Measurements from ENCODE around the gene RNASE13.

The RNASE13 gene

GRCh38 chr14:21034707-21035106 lies at the start of gene RNASE13:
Gene RNASE13 (minus strand): TSS chr14:21034807. CDS start chr14:21034288, 519 bp downstream.
- H3K36me3 ChIP-seq (ENCODE audit: insufficient read depth): no peaks in the 10 kb centered on the region
- H2AFZ ChIP-seq (ENCODE audit: low read depth): no peak within 1 kb of the TSS
- H3K4me1 ChIP-seq (ENCODE audit: low read depth, poor library complexity, severe bottlenecking): no peaks in the 10 kb centered on the region
- H3K27ac ChIP-seq: no peak within 1 kb of the TSS
- H3K9ac ChIP-seq: no peak within 1 kb of the TSS
- TF ChIP-seq, protein P1, sequence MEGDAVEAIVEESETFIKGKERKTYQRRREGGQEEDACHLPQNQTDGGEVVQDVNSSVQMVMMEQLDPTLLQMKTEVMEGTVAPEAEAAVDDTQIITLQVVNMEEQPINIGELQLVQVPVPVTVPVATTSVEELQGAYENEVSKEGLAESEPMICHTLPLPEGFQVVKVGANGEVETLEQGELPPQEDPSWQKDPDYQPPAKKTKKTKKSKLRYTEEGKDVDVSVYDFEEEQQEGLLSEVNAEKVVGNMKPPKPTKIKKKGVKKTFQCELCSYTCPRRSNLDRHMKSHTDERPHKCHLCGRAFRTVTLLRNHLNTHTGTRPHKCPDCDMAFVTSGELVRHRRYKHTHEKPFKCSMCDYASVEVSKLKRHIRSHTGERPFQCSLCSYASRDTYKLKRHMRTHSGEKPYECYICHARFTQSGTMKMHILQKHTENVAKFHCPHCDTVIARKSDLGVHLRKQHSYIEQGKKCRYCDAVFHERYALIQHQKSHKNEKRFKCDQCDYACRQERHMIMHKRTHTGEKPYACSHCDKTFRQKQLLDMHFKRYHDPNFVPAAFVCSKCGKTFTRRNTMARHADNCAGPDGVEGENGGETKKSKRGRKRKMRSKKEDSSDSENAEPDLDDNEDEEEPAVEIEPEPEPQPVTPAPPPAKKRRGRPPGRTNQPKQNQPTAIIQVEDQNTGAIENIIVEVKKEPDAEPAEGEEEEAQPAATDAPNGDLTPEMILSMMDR (conservative IDR thresholded peaks at IDR 0.05; ENCODE audit: low read depth, low read length): no peak
- H3K79me2 ChIP-seq (ENCODE audit: insufficient read depth, low read depth): no peaks in the 10 kb centered on the region
- no peak within 1 kb of the TSS for H3K4me3 ChIP-seq (IDR thresholded peaks at IDR 0.05; ENCODE audit: insufficient read depth, low read depth, low read length)
- no peaks in the 10 kb centered on the region for H3K27me3 ChIP-seq (ENCODE audit: insufficient read depth, low read depth)
- H3K4me2 ChIP-seq: no peak within 1 kb of the TSS
- H4K20me1 ChIP-seq (ENCODE audit: insufficient read depth): no peaks in the 10 kb centered on the region

DNA sequence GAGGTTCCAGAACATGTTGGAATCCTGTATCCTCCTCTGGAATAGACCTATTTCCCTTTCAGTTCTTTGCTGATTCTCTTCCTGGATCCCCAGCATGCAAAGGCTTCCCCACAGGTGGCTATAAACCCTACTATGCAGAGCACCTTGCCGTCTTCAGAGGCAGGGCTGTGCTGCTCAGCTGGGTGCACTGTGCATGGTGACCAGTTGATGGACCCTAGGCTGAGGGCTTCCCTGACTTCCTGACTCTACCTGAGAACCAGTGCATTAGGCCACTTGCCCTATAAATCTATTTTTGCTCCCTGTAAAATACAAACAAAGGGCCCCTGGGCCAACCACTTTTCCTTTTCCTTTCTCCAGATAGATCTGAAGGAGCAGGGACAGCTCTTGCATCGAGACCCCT lies 49.8 kb upstream of the RNASE13 start:
- Histone ChIP-seq H4K20me1 (ENCODE audit: insufficient read depth) (no peaks in the 10 kb centered on the region), H3K27ac (no peak overlapping the region), H3K4me1 (ENCODE audit: low read depth, poor library complexity, severe bottlenecking) (no peaks in the 10 kb centered on the region), H3K9ac (no peak overlapping the region), H3K4me3 (IDR thresholded peaks at IDR 0.05; ENCODE audit: insufficient read depth, low read depth, low read length) (no peak overlapping the region), H3K79me2 (ENCODE audit: insufficient read depth, low read depth) (no peaks in the 10 kb centered on the region), H3K27me3 (ENCODE audit: insufficient read depth, low read depth) (no peaks in the 10 kb centered on the region), H2AFZ (ENCODE audit: low read depth) (no peak overlapping the region), H3K4me2 (no peak overlapping the region), H3K36me3 (ENCODE audit: insufficient read depth) (no peaks in the 10 kb centered on the region)
- TF ChIP-seq, protein P1 (conservative IDR thresholded peaks at IDR 0.05; ENCODE audit: low read depth, low read length): no peak

- H3K79me2 ChIP-seq (ENCODE audit: insufficient read depth, low read depth): no peaks in the 10 kb centered on the region
- H3K4me3 ChIP-seq (IDR thresholded peaks at IDR 0.05; ENCODE audit: insufficient read depth, low read depth, low read length): no peak overlapping the region
- H3K36me3 ChIP-seq (ENCODE audit: insufficient read depth): no peaks in the 10 kb centered on the region
- H2AFZ ChIP-seq (ENCODE audit: low read depth): no peak overlapping the region
- H3K4me1 ChIP-seq (ENCODE audit: low read depth, poor library complexity, severe bottlenecking): no peaks in the 10 kb centered on the region
- H4K20me1 ChIP-seq (ENCODE audit: insufficient read depth): no peaks in the 10 kb centered on the region
- TF ChIP-seq, protein P1 (conservative IDR thresholded peaks at IDR 0.05; ENCODE audit: low read depth, low read length): no peak
- no peak overlapping the region for H3K4me2 ChIP-seq
- no peak overlapping the region for H3K27ac ChIP-seq
- H3K27me3 ChIP-seq (ENCODE audit: insufficient read depth, low read depth): no peaks in the 10 kb centered on the region
- no peak overlapping the region for H3K9ac ChIP-seq
These were observed 49.1 kb upstream of the RNASE13 start for GRCh38 chr14:21083565-21084325.

DNA sequence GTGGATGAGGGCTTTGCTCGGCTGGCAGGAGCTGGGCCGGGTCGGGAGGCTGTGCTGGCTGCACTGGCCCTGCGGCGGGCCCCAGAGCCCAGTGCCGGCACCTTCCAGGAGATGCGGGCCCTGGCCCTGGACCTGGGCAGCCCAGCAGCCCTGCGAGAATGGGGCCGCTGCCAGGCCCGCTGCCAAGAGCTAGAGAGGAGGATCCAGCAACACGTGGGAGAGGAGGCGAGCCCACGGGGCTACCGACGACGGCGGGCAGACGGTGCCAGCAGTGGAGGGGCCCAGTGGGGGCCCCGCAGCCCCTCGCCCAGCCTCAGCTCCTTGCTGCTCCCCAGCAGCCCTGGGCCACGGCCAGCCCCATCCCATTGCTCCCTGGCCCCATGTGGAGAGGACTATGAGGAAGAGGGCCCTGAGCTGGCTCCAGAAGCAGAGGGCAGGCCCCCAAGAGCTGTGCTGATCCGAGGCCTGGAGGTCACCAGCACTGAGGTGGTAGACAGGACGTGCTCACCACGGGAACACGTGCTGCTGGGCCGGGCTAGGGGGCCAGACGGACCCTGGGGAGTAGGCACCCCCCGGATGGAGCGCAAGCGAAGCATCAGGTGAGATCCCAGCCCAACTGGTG lies 47.0 kb upstream of the RNASE13 start:
- Histone ChIP-seq H3K4me3 (IDR thresholded peaks at IDR 0.05; ENCODE audit: insufficient read depth, low read depth, low read length) (no peak overlapping the region), H3K27me3 (ENCODE audit: insufficient read depth, low read depth) (no peaks in the 10 kb centered on the region), H4K20me1 (ENCODE audit: insufficient read depth) (no peaks in the 10 kb centered on the region), H3K36me3 (ENCODE audit: insufficient read depth) (no peaks in the 10 kb centered on the region), H3K27ac (no peak overlapping the region), H3K4me2 (no peak overlapping the region), H3K9ac (no peak overlapping the region), H3K4me1 (ENCODE audit: low read depth, poor library complexity, severe bottlenecking) (no peaks in the 10 kb centered on the region), H2AFZ (ENCODE audit: low read depth) (no peak overlapping the region), H3K79me2 (ENCODE audit: insufficient read depth, low read depth) (no peaks in the 10 kb centered on the region)
- TF ChIP-seq, protein P1 (conservative IDR thresholded peaks at IDR 0.05; ENCODE audit: low read depth, low read length): no peak
